ENCODE data around the gene HSF2.

The HSF2 gene

DNA sequence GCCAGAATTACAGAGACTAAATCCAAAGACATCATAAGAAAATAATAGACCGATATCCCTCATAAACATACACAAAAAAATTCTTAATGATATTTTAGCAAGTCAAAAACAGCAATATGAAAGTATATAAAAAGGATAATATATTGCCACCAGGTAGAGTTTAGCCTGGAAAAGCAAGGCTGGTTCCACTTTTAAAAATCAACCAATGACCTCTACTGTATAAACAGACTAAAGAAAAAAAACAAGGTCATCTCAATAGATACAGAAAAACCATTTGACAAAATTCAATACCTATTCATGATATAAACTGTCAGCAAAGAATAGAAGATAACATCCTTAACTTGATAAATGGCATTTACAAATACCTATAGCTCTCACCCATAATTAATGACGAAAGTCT lies 62.4 kb downstream of the HSF2 start:
- no peak overlapping the region for H3K4me3 ChIP-seq (ENCODE audit: low read length)
- H3K27me3 ChIP-seq (ENCODE audit: control insufficient read depth, insufficient read depth, low read length): no peaks in the 10 kb centered on the region
- H3K36me3 ChIP-seq (ENCODE audit: control insufficient read depth, insufficient read depth, low read length): peaks cover 6% of the 10 kb centered on the region
- no peak overlapping the region for H3K9ac ChIP-seq (ENCODE audit: low read length)
- H3K9me3 ChIP-seq (ENCODE audit: control insufficient read depth, low read length): no peaks in the 10 kb centered on the region
- H3K4me1 ChIP-seq (ENCODE audit: control insufficient read depth, insufficient read depth, low read length): peaks cover 21% of the 10 kb centered on the region

DNA sequence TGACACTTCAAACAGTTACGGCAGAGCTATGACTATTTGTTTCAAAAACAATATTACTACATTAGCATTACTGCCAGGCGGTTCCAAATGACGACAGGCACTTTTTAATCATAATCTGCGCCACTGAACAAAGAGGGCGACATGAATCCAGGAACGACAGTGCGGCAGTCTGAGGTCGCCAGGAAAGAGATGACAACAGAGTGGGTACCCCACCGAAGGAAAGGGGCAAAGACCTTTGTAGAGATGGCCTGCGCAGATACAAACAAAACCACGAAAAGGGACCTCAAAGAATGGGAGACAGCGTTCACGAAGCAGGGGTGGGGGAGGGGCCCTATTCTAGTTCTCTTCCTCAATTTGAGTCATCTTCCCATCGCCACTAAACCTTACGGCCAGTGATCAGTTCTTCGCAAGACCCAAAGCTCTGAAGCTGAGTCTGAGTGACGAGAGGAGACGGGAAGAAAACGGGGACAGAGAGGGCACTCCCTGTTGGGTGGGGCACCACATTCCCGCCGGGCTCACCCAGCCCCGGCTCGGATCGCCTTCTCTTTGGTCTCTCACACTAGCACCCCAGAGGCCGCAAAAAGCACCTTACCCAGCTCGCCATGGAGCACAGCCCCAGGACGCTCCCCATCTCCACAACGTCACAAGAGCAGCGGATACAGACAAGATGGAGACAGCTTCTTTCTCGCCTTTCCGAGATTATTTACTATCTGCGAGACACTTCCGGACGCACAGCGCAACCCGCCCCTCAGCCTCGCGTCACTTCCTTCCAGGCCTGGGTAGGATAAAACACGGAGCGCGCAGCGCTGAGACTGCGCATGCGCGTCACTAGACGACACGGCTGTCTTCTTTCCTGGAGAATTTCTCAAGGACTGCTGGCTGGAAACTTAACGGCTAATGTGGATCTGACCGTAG lies 71.9 kb downstream of the HSF2 start, which contains the start of gene SERINC1:
TSS of gene SERINC1 (minus strand) at position 701 of the 915 bp plus-strand sequence. CDS start at position 631, 70 bp downstream.
- peaks cover 5% of the 10 kb centered on the region for H3K4me1 ChIP-seq (ENCODE audit: control insufficient read depth, insufficient read depth, low read length)

DNA sequence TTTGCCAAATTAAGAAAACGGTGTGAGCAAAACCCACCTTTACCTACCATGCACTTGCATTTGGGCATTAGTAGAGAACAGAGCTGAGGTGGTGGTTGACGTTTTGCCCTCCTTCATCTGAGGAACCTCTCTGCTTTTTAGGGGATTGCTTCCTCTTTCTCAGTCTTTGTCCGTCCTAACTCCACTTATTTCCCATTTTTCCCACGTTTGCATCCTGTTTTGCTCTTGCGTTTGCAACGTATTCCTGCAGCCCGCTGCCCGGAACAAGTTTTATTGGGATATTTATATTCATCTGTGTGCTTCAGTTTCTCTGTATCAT lies 72.5 kb downstream of the HSF2 start:
- no peaks in the 10 kb centered on the region for H3K27me3 ChIP-seq (ENCODE audit: control insufficient read depth, insufficient read depth, low read length)
- no peaks in the 10 kb centered on the region for H3K9me3 ChIP-seq (ENCODE audit: control insufficient read depth, low read length)
- no peaks in the 10 kb centered on the region for H3K36me3 ChIP-seq (ENCODE audit: control insufficient read depth, insufficient read depth, low read length)
- H3K9ac ChIP-seq (ENCODE audit: low read length): peak overlapping the region; percentile 98
- peaks cover 5% of the 10 kb centered on the region for H3K4me1 ChIP-seq (ENCODE audit: control insufficient read depth, insufficient read depth, low read length)
- H3K4me3 ChIP-seq (ENCODE audit: low read length): peak overlapping the region; percentile 91

More for the DNA sequence above, 71.9 kb downstream of the HSF2 start, which contains the start of gene SERINC1:
- H3K9ac ChIP-seq (ENCODE audit: low read length): peak within 1 kb of the TSS; percentile 98
- H3K27me3 ChIP-seq (ENCODE audit: control insufficient read depth, insufficient read depth, low read length): no peaks in the 10 kb centered on the region
- H3K9me3 ChIP-seq (ENCODE audit: control insufficient read depth, low read length): no peaks in the 10 kb centered on the region
- peak within 1 kb of the TSS; percentile 91 for H3K4me3 ChIP-seq (ENCODE audit: low read length)
- no peaks in the 10 kb centered on the region for H3K36me3 ChIP-seq (ENCODE audit: control insufficient read depth, insufficient read depth, low read length)

DNA sequence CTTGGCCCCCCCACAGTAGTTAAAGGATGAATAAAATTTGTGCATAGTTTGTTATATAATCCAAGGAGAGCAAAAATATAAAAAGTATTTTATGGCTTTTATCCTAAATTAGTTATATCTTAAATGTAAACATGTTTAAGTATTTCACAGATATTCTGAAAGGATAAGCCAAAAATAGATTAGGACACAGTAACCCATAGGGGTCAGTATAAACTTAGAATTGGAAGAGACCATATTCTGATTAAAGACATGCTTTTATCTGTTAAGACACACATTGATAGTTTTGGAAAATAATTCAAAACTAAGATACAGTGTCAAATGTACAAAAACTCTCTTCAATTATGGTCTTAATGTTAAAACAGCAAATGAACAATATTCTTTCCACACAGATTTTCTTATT lies 76.7 kb downstream of the HSF2 start:
- no peaks in the 10 kb centered on the region for H3K27me3 ChIP-seq (ENCODE audit: control insufficient read depth, insufficient read depth, low read length)
- H3K9ac ChIP-seq (ENCODE audit: low read length): no peak overlapping the region
- no peak overlapping the region for H3K4me3 ChIP-seq (ENCODE audit: low read length)
- H3K4me1 ChIP-seq (ENCODE audit: control insufficient read depth, insufficient read depth, low read length): peaks cover 5% of the 10 kb centered on the region
- H3K36me3 ChIP-seq (ENCODE audit: control insufficient read depth, insufficient read depth, low read length): no peaks in the 10 kb centered on the region
- H3K9me3 ChIP-seq (ENCODE audit: control insufficient read depth, low read length): no peaks in the 10 kb centered on the region

DNA sequence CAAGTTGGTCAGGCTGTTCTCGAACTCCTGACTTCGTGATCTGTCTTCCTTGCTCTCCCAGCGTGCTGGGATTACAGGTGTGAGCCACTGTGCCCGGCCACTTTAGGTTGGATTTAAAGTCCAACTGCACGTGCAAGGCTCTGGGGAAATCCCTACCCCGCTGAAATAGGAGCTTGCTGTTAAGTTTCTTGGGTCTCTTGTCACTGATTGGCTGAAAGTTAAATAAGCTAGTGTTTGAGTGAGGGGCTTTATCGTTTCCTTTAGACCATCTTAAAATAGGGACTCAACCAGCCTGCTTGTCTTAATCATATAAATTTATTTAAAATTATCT lies 83.3 kb downstream of the HSF2 start:
- no peaks in the 10 kb centered on the region for H3K9me3 ChIP-seq (ENCODE audit: control insufficient read depth, low read length)
- no peak overlapping the region for H3K9ac ChIP-seq (ENCODE audit: low read length)
- no peaks in the 10 kb centered on the region for H3K27me3 ChIP-seq (ENCODE audit: control insufficient read depth, insufficient read depth, low read length)
- H3K4me1 ChIP-seq (ENCODE audit: control insufficient read depth, insufficient read depth, low read length): no peaks in the 10 kb centered on the region
- no peaks in the 10 kb centered on the region for H3K36me3 ChIP-seq (ENCODE audit: control insufficient read depth, insufficient read depth, low read length)
- H3K4me3 ChIP-seq (ENCODE audit: low read length): no peak overlapping the region
